Nephron (organoid): Measurements from ENCODE around the gene PTPRB.
A peak's percentile ranks its signal among the peaks of the same experiment; 100 is the strongest.

Source experiments
- H3K27ac Mint-ChIP-seq, 3 experiments: 2 replicates each; pipeline ENCODE4 v1.8.0; 2020; ENCODE audit warnings: mixed read lengths in 3 of 3, mild to moderate bottlenecking in 2 of 3, moderate library complexity in 1 of 3
- H3K27me3 Mint-ChIP-seq: 2 replicates; pipeline ENCODE4 v1.8.0; 2021; ENCODE audit warnings: low read depth, mild to moderate bottlenecking, moderate library complexity, mixed read lengths
- H3K36me3 Mint-ChIP-seq: 2 replicates; pipeline ENCODE4 v1.8.0; 2020; ENCODE audit warnings: low read depth, mixed read lengths
- H3K4me1 Mint-ChIP-seq: 2 replicates; pipeline ENCODE4 v1.8.0; 2020; ENCODE audit warnings: mixed read lengths
- H3K4me3 Mint-ChIP-seq, 3 experiments: 2 replicates each; pipeline ENCODE4 v1.8.0; 2020; ENCODE audit warnings: mild to moderate bottlenecking in 3 of 3, mixed read lengths in 3 of 3, moderate library complexity in 2 of 3
- H3K9me3 Mint-ChIP-seq: 2 replicates; pipeline ENCODE4 v1.8.0; 2020; ENCODE audit warnings: mixed read lengths
- CTCF ChIP-seq, 3 experiments: fragments of 200-600 bp; sonication (generic); IDR thresholded peaks; one replicate each; pipeline ENCODE4 v1.5.0; 2021; ENCODE audit warnings: antibody characterized with exemption in 3 of 3; ENCODE audit not compliant: unreplicated experiment in 3 of 3

The PTPRB gene

GRCh38 chr12:70615174-70615866, 21.9 kb downstream of the PTPRB start:
- H3K9me3 Mint-ChIP-seq, result no peaks in the 10 kb centered on the region
- no peak for TF ChIP-seq CTCF (IDR thresholded peaks at IDR 0.05; ENCODE audit: unreplicated experiment in 3 of 3)
- H3K36me3 Mint-ChIP-seq, result no peaks in the 10 kb centered on the region
- H3K27me3 Mint-ChIP-seq, result peaks cover 18% of the 10 kb centered on the region
- H3K4me3 Mint-ChIP-seq, result no peak overlapping the region
- H3K4me1 Mint-ChIP-seq, result peaks cover 18% of the 10 kb centered on the region
- H3K27ac Mint-ChIP-seq, result no peak overlapping the region

- peaks cover 14% of the 10 kb centered on the region for H3K4me1 Mint-ChIP-seq
- no peak overlapping the region for H3K27ac Mint-ChIP-seq
- no peaks in the 10 kb centered on the region for H3K9me3 Mint-ChIP-seq
- peaks cover 42% of the 10 kb centered on the region for H3K27me3 Mint-ChIP-seq
- no peaks in the 10 kb centered on the region for H3K36me3 Mint-ChIP-seq
- H3K4me3 Mint-ChIP-seq, result peak overlapping the region; percentile 83 to 86 (median 83)
- no peak for TF ChIP-seq CTCF (IDR thresholded peaks at IDR 0.05; ENCODE audit: unreplicated experiment in 3 of 3)
These were observed 27.3 kb downstream of the PTPRB start for GRCh38 chr12:70609739-70610491.

- peaks cover 12% of the 10 kb centered on the region for H3K4me1 Mint-ChIP-seq
- peaks cover 42% of the 10 kb centered on the region for H3K27me3 Mint-ChIP-seq
- no peak overlapping the region for H3K27ac Mint-ChIP-seq
- no peaks in the 10 kb centered on the region for H3K36me3 Mint-ChIP-seq
- no peak for TF ChIP-seq CTCF (IDR thresholded peaks at IDR 0.05; ENCODE audit: unreplicated experiment in 3 of 3)
- no peaks in the 10 kb centered on the region for H3K9me3 Mint-ChIP-seq
- peak overlapping the region; percentile 83 to 86 (median 83) for H3K4me3 Mint-ChIP-seq
These were observed 28.0 kb downstream of the PTPRB start for GRCh38 chr12:70609203-70609602.

GRCh38 chr12:70608184-70608583, 29.0 kb downstream of the PTPRB start:
- H3K27me3 Mint-ChIP-seq, result peaks cover 41% of the 10 kb centered on the region
- H3K27ac Mint-ChIP-seq, result no peak overlapping the region
- TF ChIP-seq CTCF (IDR thresholded peaks at IDR 0.05; ENCODE audit: unreplicated experiment in 3 of 3), result no peak
- H3K4me3 Mint-ChIP-seq, result peak overlapping the region; percentile 21 to 63 (median 37)
- H3K4me1 Mint-ChIP-seq, result peaks cover 12% of the 10 kb centered on the region
- no peaks in the 10 kb centered on the region for H3K9me3 Mint-ChIP-seq
- H3K36me3 Mint-ChIP-seq, result no peaks in the 10 kb centered on the region

- Mint-ChIP-seq H3K27me3 (peaks cover 38% of the 10 kb centered on the region), H3K4me1 (peaks cover 12% of the 10 kb centered on the region), H3K27ac (no peak overlapping the region), H3K9me3 (no peaks in the 10 kb centered on the region), H3K36me3 (no peaks in the 10 kb centered on the region), H3K4me3 (peak overlapping the region in 2 of 3 experiments; percentile 24 to 27)
- no peak for TF ChIP-seq CTCF (IDR thresholded peaks at IDR 0.05; ENCODE audit: unreplicated experiment in 3 of 3)
These were observed 30.1 kb downstream of the PTPRB start for GRCh38 chr12:70607107-70607506.
